Fibroblast of the aortic adventitia (primary cell): Measurements from ENCODE around the gene PLOD3. TPM values are rescaled to one million over a fixed set of nuclear protein-coding genes. Genes with fewer than 3 reads are reported as not detected.

Experiments used
- DNase-seq: peaks from one replicate; pipeline ENCODE4 v3.0.0-alpha.2; 2010; ENCODE audit warnings: low read depth
- H3K4me3 ChIP-seq: 2 replicates; pipeline ENCODE4 v1.5.1; 2011; ENCODE audit warnings: low read depth, mild to moderate bottlenecking, control low read depth, low read length, moderate library complexity
- total RNA-seq: library from RNA; depleted of rRNA; stranded (reverse); fragments of >200 nt; gene quantifications from 2 replicates; pipeline ENCODE4 v1.2.3, GENCODE V29; 2012; ENCODE audit warnings: low replicate concordance
- TF ChIP-seq, protein P1 (sequence below): IDR thresholded peaks from 2 replicates; pipeline ENCODE4 v1.5.1; 2011; ENCODE audit warnings: mild to moderate bottlenecking, low read length, control low read depth, inconsistent platforms; ENCODE audit not compliant: insufficient read depth

The PLOD3 gene
- total RNA-seq, 1 donor = 45.5 TPM

DNA sequence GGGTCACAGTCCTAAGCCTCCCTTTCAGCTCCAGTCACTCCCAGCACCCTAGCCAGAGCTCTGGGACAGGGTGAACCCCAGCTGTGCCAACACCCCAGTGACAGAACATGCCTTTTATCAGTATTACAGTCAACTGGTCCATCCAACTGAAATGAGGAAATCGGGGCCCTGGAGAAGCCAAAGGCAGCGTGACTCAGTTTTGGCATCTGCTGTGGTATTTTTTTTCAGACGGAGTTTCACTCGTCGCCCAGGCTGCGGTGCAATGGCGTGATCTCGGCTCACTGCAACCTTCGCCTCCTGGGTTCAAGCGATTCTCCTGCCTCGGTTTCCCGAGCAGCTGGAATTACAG lies 23.6 kb upstream of the PLOD3 start:
- H3K4me3 ChIP-seq = no peak overlapping the region
- DNase-seq = peak; percentile 26
- TF ChIP-seq, protein P1, sequence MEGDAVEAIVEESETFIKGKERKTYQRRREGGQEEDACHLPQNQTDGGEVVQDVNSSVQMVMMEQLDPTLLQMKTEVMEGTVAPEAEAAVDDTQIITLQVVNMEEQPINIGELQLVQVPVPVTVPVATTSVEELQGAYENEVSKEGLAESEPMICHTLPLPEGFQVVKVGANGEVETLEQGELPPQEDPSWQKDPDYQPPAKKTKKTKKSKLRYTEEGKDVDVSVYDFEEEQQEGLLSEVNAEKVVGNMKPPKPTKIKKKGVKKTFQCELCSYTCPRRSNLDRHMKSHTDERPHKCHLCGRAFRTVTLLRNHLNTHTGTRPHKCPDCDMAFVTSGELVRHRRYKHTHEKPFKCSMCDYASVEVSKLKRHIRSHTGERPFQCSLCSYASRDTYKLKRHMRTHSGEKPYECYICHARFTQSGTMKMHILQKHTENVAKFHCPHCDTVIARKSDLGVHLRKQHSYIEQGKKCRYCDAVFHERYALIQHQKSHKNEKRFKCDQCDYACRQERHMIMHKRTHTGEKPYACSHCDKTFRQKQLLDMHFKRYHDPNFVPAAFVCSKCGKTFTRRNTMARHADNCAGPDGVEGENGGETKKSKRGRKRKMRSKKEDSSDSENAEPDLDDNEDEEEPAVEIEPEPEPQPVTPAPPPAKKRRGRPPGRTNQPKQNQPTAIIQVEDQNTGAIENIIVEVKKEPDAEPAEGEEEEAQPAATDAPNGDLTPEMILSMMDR = no peak

DNA sequence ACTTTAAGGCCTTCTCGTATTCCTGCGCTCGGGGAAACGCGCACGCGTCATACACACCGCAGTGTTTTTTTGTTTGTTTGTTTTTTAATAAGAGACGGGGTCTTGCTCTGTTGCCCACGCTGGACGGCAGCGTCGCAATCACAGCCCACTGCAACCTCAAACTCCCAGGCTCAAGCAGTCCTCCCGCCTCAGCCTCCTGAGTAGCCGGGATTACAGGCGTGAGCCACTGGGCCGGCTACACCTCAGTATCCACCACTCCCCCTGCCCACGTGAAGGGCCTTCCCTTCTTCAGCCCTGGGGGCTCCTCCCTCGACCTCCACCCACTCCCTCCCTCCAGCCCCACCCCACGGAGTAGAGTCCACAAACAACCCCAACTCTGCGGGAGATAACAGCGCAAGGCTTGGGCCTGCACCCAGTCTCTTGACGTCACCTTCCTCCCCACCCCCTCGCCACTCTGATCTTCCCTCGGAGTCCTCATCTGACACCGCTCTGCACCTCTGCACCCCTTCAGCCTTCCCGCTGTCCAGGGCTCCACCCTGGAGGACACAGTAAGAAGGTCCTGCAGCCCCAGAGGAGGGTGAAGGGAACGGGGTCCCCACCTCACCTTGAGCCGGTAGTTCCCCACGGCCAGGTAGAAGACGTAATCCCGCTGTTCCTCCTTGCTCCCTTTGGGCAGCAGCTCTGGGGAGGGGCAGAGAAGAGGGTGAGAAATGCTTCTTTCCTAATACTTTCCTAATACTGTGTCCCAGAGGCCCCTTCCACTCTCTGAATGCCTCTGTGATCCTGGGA lies 23.0 kb upstream of the PLOD3 start:
- DNase-seq = no peak
- TF ChIP-seq, protein P1 = no peak

DNA sequence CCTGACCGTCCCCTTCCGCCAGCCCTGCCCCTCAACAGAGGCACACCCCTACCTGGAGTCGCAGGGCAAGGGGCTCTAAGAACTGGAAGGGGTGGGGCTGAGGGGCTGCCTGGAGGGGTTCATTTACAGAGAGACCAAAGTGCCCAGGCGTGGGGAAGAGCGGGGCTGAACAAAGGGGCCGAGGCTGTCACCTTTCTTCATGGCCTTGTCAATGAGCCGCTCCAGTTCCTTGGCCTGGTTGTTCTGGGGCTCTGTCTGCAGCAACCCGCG lies 22.5 kb upstream of the PLOD3 start:
- no peak overlapping the region for H3K4me3 ChIP-seq
- TF ChIP-seq, protein P1 = no peak
- DNase-seq = no peak

More for the DNA sequence above, 23.0 kb upstream of the PLOD3 start:
- H3K4me3 ChIP-seq = no peak overlapping the region

DNA sequence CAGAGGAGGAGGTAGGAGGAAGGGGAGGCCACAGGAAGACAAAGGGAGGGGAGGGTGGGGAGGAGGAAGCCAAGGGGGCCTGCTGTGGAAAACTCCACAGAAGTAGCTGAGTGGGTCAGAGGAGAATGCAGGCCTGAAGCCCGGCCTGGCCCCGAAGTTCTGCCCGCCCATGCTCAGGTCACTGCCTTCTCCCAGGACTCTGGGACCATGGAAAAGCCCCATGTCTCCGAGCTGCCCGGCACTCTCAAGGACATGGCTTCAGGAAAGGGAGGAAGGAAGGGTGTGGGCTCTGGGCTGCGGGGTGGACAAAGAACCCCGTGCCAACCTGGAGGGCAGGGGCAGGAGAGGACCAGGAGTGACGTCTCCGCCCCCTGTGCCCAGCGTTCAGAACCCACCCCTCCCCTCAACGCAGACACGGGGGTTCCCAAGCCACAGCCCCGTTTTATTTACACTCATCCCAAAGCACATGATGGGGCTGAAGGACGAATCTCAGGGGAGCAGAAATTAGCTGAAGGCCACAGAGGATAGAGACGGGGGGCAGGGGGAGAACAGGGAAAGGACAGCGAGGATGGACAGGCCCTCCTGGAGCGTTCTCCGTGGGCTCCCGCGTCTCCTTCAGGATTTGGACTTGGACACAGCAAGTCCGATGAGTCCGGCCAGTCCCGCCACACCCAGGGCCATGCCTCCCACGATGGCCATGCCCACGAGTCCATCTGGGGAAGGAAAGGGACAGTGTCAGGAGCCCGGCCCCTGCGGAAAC lies 22.0 kb upstream of the PLOD3 start:
- no peak overlapping the region for H3K4me3 ChIP-seq
- DNase-seq = no peak
- TF ChIP-seq, protein P1 = no peak

DNA sequence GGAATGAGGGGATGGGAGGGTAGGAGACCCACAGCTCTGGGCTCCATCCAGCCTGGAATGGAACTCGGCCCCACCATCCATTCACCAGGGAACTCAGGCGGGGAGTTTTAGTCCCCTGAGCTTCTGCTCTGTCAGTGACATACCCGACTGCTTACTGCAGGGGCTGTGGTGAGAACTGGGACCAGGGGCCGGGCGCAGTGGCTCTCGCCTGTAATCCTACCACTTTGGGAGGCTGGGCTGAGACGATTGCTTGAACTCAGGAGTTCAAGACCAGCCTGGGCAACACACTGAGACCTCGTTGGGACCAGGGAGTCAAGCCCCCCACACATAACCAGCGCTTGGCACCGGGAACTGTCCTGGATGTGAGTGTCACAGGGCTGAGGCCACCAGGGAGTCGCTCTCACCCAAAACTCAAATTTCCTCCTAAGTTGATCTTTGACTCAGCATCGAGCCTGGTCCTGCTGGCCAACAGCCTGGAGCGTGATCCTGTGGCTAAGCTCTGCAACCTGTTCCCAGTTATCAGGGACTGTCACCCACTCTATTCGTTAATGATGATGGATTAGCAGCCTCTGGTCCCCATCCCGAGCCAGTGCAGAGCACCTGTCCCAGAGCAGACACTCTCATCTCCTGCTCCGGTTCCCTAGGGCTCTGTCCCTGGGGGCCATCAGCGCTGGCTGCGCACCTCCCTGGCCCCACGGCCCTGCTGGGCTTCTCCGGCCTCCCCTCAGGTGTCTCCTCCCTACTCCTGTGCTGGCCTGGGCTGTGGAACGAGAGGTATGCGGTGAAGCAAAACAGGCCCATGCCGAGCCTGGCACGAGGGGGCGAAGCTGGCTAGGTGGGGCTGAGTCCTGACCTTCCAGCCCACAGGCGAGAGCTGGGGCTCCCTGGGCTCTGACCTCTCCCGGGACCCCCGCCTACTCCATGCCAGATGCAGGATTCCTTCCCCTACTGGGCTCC lies 21.1 kb upstream of the PLOD3 start:
- no peak overlapping the region for H3K4me3 ChIP-seq
- TF ChIP-seq, protein P1 = no peak
- DNase-seq = no peak

DNA sequence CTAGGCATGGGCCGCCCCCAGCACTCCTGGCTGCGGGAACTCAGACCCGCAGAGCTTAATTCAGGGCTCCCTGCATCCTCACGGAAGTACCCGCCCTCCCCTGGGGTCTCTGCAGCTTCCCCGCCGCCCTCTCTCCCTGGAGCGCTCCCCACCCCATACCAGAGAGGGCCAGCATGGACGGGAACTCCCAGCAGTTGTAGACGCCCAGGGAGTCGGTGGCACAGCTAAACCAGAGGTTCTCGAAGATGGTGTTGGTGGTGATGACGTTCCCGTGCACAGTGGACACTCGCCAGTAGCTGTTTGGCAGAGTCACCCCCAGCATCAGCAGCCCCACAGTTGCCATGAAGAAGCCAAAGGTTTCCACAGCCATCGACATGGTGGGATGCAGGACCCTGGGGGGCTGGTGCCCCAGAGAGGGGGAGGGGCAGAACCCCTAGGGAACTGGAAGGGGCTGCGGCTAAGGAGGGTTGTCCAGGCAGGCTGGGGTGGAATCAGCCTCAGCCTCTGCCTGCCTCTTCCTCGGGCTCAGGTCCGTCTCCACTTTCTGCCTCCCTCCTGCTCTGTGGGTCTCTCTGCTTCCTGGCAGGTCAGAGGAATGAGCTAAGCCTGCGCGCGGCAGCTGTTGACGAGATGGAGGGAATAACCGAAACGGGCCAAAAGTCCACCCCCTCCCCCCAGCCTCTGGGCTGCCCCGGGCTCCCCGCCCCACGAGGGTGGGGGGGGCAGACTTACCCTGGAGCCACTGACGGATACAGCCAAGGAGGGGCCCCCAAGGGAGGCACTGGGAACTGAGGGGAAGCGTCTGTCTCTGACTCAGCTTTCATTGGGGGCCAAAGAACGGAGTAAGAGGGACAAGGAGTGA lies 20.1 kb upstream of the PLOD3 start, which contains the start of gene CLDN15:
Gene CLDN15, minus strand, starts transcription at position 597 of the 862 bp plus-strand sequence. Its CDS starts 221 bp downstream, at position 376.
- peak; percentile 72 for DNase-seq
- TF ChIP-seq, protein P1 = no peak
- H3K4me3 ChIP-seq = no peak within 1 kb of the TSS
